Activated CD4-positive, alpha-beta T cell treated with anti-CD3 and anti-CD28 coated beads for 36 hours (primary cell): ENCODE measurements around the gene SMARCAL1. TPM values are rescaled to one million over a fixed set of nuclear protein-coding genes. Genes with fewer than 3 reads are reported as not detected.
"Not testable (repeated sequence)": the region's sequence is repeated elsewhere in the genome, so short reads cannot be mapped to it uniquely, and the experiment has no call there.

ENCODE experiments used
- ATAC-seq: fragments of 200-7000 bp; cut with Tn5 transposase; one replicate; pipeline ENCODE4 v1.10.0; 2021; ENCODE audit warnings: mild to moderate bottlenecking, moderate library complexity
- CTCF ChIA-PET: fragments of 350-600 bp; sonication (Branson Sonifier 250); formaldehyde crosslinking; loops from one replicate; lab custom pipeline; 2021; ENCODE audit warnings: antibody characterized with exemption; lab: Charles Lee
- POLR2A ChIA-PET: fragments of 350-600 bp; sonication (Branson Sonifier 250); formaldehyde crosslinking; loops from one replicate; lab custom pipeline; 2021; ENCODE audit warnings: antibody characterized with exemption, inconsistent platforms; lab: Charles Lee
- DNase-seq: peaks from one replicate; pipeline ENCODE4 v3.0.0-alpha.2; 2020
- H3K27ac Mint-ChIP-seq: one replicate; pipeline ENCODE4 v1.8.0; 2021; ENCODE audit warnings: mixed read lengths
- H3K27me3 Mint-ChIP-seq: one replicate; pipeline ENCODE4 v1.8.0; 2021; ENCODE audit warnings: mixed read lengths
- H3K36me3 Mint-ChIP-seq: one replicate; pipeline ENCODE4 v1.8.0; 2021; ENCODE audit warnings: low read depth, mixed read lengths
- H3K4me1 Mint-ChIP-seq: one replicate; pipeline ENCODE4 v1.8.0; 2021; ENCODE audit warnings: mixed read lengths
- H3K4me3 Mint-ChIP-seq: one replicate; pipeline ENCODE4 v1.8.0; 2021; ENCODE audit warnings: mild to moderate bottlenecking, moderate library complexity, mixed read lengths
- H3K9me3 Mint-ChIP-seq: one replicate; pipeline ENCODE4 v1.8.0; 2021; ENCODE audit warnings: low read depth, mixed read lengths
- intact Hi-C, 2 experiments: fragments of 100-400 bp; cut with DNase I in 1 of 2; cut with micrococcal nuclease in 1 of 2; formaldehyde crosslinking; loops; one replicate each; pipeline versions ENCODE4 v1.14.2 to v1.15.1; 2022 to 2024; cut with DNase I, micrococcal nuclease
- total RNA-seq, 2 experiments: library from RNA; stranded (reverse); gene quantifications; one replicate each; pipeline ENCODE4 v1.2.3, GENCODE V29; 2021

The SMARCAL1 gene
- total RNA-seq, 2 experiments from 2014 or later, result 25.9 to 27.7 TPM

DNA sequence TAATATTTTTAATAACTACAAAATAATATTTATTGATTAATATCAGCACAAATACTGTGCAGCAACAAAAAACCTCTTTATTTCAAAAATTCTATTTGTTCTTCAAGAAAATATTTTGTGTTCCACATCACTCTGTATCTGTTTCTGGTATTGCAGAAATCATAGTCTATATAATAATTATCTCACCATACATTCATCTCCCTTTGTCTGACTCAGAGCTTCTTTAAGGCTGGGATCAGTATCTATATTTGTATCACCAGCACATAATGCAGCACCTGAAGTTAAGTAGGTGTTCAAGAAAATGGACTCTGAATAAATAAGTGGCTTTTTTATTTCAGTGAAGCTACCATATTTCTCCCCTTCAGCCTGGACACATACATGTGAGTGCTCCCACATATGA, 38.4 kb upstream of the SMARCAL1 start:
- Mint-ChIP-seq H3K27ac (no peak overlapping the region), H3K27me3 (peaks cover 33% of the 10 kb centered on the region), H3K9me3 (no peaks in the 10 kb centered on the region), H3K36me3 (no peaks in the 10 kb centered on the region), H3K4me1 (peaks cover 21% of the 10 kb centered on the region), H3K4me3 (no peak overlapping the region)
- ATAC-seq, result no peak
- ChIA-PET CTCF (interaction anchor here (2.2 kb wide), 1 partner anchor 31 kb away, joined by 8 read pairs; no protein-coding TSS in a partner anchor), POLR2A (no interaction called here)
- DNase-seq, result no peak
- intact Hi-C loops, result no loop called here

GRCh38 chr2:216375286-216375685, 37.0 kb upstream of the SMARCAL1 start:
- no peak overlapping the region for H3K4me3 Mint-ChIP-seq
- no peaks in the 10 kb centered on the region for H3K36me3 Mint-ChIP-seq
- no peak overlapping the region for H3K27ac Mint-ChIP-seq
- peaks cover 21% of the 10 kb centered on the region for H3K4me1 Mint-ChIP-seq
- ChIA-PET CTCF (no interaction called here), POLR2A (no interaction called here)
- H3K9me3 Mint-ChIP-seq, result no peaks in the 10 kb centered on the region
- intact Hi-C loops, result no loop called here
- H3K27me3 Mint-ChIP-seq, result peaks cover 23% of the 10 kb centered on the region
- no peak for ATAC-seq
- DNase-seq, result no peak

DNA sequence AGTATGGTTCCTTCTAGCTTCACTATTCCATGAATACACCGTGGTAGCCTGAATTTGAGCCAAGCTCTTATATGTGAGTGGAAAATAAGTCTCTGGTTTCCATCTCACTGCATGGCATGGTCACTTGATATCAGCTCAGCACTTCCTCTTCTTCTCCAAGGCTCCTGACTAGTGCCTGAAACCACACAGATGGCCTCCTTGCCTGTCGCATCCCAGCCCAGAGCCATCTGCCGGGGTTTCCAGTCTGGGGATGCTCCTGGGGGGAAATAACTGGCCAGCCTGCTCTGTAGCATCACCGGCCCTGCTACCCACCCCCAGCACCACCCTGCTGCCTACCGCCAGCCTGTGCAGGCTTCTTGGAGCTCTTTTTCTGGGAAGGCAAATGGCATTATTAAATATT, 32.3 kb upstream of the SMARCAL1 start:
- ChIA-PET CTCF (no interaction called here), POLR2A (no interaction called here)
- DNase-seq (no peak), ATAC-seq (no peak)
- Mint-ChIP-seq H3K4me3 (no peak overlapping the region), H3K36me3 (no peaks in the 10 kb centered on the region), H3K4me1 (no peaks in the 10 kb centered on the region), H3K27me3 (no peaks in the 10 kb centered on the region), H3K27ac (no peak overlapping the region), H3K9me3 (no peaks in the 10 kb centered on the region)
- intact Hi-C loops, result no loop called here

- H3K36me3 Mint-ChIP-seq, intact Hi-C loops, DNase-seq, H3K27ac Mint-ChIP-seq, POLR2A ChIA-PET, ATAC-seq, CTCF ChIA-PET, H3K9me3 Mint-ChIP-seq, H3K4me3 Mint-ChIP-seq, H3K27me3 Mint-ChIP-seq: not testable (repeated sequence)
- peaks cover 16% of the 10 kb centered on the region for H3K4me1 Mint-ChIP-seq
Observed at GRCh38 chr2:216384409-216384808, 27.9 kb upstream of the SMARCAL1 start.

- H3K27me3 Mint-ChIP-seq, result no peaks in the 10 kb centered on the region
- ChIA-PET POLR2A (no interaction called here), CTCF (no interaction called here)
- DNase-seq, result no peak
- no peak overlapping the region for H3K27ac Mint-ChIP-seq
- peaks cover 5% of the 10 kb centered on the region for H3K9me3 Mint-ChIP-seq
- peaks cover 16% of the 10 kb centered on the region for H3K4me1 Mint-ChIP-seq
- no peaks in the 10 kb centered on the region for H3K36me3 Mint-ChIP-seq
- no peak overlapping the region for H3K4me3 Mint-ChIP-seq
- no peak for ATAC-seq
- intact Hi-C loops, result loop anchor here in 1 of 2 experiments (5.0 kb wide), 1 partner anchor 38 kb away; no protein-coding TSS in a partner anchor
Observed at GRCh38 chr2:216385478-216385877, 26.8 kb upstream of the SMARCAL1 start.

GRCh38 chr2:216387262-216387661, 25.0 kb upstream of the SMARCAL1 start:
- ChIA-PET CTCF (interaction anchor here (2.3 kb wide), 1 partner anchor 17 kb away, joined by 8 read pairs; no protein-coding TSS in a partner anchor), POLR2A (no interaction called here)
- no peak overlapping the region for H3K27ac Mint-ChIP-seq
- no peaks in the 10 kb centered on the region for H3K27me3 Mint-ChIP-seq
- peaks cover 16% of the 10 kb centered on the region for H3K4me1 Mint-ChIP-seq
- intact Hi-C loops, result loop anchor here in 1 of 2 experiments (5.0 kb wide), 1 partner anchor 40 kb away; no protein-coding TSS in a partner anchor
- DNase-seq (no peak), ATAC-seq (no peak)
- H3K9me3 Mint-ChIP-seq, result peaks cover 5% of the 10 kb centered on the region
- no peak overlapping the region for H3K4me3 Mint-ChIP-seq
- no peaks in the 10 kb centered on the region for H3K36me3 Mint-ChIP-seq

DNA sequence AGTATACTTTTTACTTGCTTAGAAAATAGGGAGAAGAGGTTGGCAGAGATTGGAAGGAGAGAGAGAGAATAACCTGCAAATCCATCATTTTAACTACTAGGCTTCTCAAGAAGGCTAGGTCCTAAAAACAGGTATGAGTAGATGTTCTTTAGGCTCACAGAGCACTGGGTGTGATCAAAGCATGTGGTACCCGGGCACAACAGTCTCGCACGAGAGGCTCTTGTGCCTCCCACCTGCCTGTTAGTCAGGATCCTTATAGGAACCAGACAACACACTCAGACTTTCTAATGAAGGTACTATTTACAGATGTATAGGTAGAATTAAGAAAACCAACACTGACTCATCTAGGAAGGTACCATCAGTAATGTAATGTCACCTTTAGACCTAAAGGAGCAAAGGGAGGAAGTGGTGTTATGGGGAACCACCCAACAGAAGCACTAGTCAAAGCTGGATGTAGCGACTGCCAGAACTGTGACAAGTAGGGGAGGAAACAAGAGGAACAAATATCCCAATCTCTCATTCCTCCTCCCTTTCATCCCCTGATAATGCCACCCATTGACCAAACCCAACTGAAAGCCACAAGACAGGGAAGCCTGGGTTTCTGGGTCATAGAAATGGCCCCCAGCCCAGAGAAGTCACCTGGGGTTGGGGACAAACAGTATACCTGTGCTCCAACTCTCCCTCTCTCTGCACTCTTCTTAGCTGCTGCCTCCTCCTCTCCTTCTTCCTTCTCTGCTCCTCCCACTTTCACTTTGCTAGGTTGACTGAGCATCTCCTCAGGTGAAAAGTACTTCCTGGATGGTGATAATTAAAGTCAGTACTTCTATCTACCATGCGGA, 24.0 kb upstream of the SMARCAL1 start:
- no peak overlapping the region for H3K4me3 Mint-ChIP-seq
- peaks cover 16% of the 10 kb centered on the region for H3K4me1 Mint-ChIP-seq
- peaks cover 5% of the 10 kb centered on the region for H3K9me3 Mint-ChIP-seq
- ChIA-PET CTCF (interaction anchor here (0.6 to 2.3 kb wide), 4 partner anchors 16 to 279 kb away, joined by 3 to 8 read pairs (median 6); partner anchors contain the start of gene XRCC5), POLR2A (no interaction called here)
- H3K36me3 Mint-ChIP-seq, result no peaks in the 10 kb centered on the region
- DNase-seq (peak; percentile 60), ATAC-seq (peak; percentile 97)
- H3K27me3 Mint-ChIP-seq, result no peaks in the 10 kb centered on the region
- H3K27ac Mint-ChIP-seq, result peak overlapping the region; percentile 65
- intact Hi-C loops, result loop anchor here (2.0 to 5.0 kb wide), 2 partner anchors 39 to 41 kb away; no protein-coding TSS in a partner anchor

DNA sequence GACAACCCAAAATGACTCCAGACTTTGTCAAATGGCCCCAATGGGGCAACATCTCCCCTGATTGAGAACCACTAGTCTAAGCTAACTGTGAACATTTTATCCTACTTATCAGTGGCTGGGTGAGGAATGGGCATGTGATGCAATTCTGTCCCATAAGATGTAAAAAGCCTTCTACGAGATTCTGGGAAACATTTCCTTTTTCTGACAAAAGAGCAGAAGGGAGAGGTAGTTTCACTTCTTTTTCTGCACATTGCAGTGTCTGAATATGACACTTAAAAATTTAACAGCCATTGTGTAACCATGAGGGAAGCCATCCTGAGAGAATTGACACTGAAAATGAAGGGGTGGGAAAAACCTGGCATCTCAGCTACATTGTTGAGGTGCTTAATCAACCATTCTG, 22.7 kb upstream of the SMARCAL1 start:
- Mint-ChIP-seq H3K36me3 (no peaks in the 10 kb centered on the region), H3K4me3 (no peak overlapping the region), H3K27ac (no peak overlapping the region), H3K4me1 (peaks cover 16% of the 10 kb centered on the region), H3K27me3 (no peaks in the 10 kb centered on the region), H3K9me3 (peaks cover 5% of the 10 kb centered on the region)
- ChIA-PET CTCF (no interaction called here), POLR2A (no interaction called here)
- intact Hi-C loops, result loop anchor here (2.0 to 5.0 kb wide), 2 partner anchors 41 to 42 kb away; no protein-coding TSS in a partner anchor
- no peak for DNase-seq
- no peak for ATAC-seq

DNA sequence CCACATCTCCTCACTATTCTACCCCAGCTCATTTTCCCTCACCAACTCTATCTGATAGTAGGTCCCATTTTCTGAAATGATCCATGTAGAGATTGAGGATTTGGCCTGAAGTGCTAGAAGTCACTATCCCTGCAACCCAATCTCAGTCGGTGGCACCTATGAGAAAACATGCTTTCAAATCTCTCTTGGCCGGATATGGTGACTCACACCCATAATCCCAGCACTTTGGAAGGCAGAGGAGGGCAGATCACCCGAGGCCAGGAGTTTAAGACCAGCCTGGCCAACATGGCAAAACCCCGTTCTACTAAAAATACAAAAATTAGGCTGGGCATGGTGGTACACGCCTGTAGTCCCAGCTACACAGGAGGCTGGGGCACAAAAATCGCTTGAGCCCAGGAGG, 20.9 kb upstream of the SMARCAL1 start:
- POLR2A ChIA-PET, result no interaction called here
- peaks cover 22% of the 10 kb centered on the region for H3K4me1 Mint-ChIP-seq
- DNase-seq, result no peak
- peaks cover 5% of the 10 kb centered on the region for H3K9me3 Mint-ChIP-seq
- no peak for ATAC-seq
- no peaks in the 10 kb centered on the region for H3K27me3 Mint-ChIP-seq
- H3K36me3 Mint-ChIP-seq, result no peaks in the 10 kb centered on the region
- no peak overlapping the region for H3K27ac Mint-ChIP-seq
- no peak overlapping the region for H3K4me3 Mint-ChIP-seq
- intact Hi-C loops, result no loop called here
- CTCF ChIA-PET, result no interaction called here

GRCh38 chr2:216392018-216392562, 20.2 kb upstream of the SMARCAL1 start:
- peaks cover 5% of the 10 kb centered on the region for H3K9me3 Mint-ChIP-seq
- intact Hi-C loops, result no loop called here
- POLR2A ChIA-PET, result no interaction called here
- H3K27me3 Mint-ChIP-seq, result no peaks in the 10 kb centered on the region
- no peak overlapping the region for H3K4me3 Mint-ChIP-seq
- DNase-seq (no peak), ATAC-seq (no peak)
- CTCF ChIA-PET, result interaction anchor here (1.2 kb wide), 1 partner anchor 42 kb away, joined by 3 read pairs; no protein-coding TSS in a partner anchor
- no peaks in the 10 kb centered on the region for H3K36me3 Mint-ChIP-seq
- no peak overlapping the region for H3K27ac Mint-ChIP-seq
- peaks cover 22% of the 10 kb centered on the region for H3K4me1 Mint-ChIP-seq

DNA sequence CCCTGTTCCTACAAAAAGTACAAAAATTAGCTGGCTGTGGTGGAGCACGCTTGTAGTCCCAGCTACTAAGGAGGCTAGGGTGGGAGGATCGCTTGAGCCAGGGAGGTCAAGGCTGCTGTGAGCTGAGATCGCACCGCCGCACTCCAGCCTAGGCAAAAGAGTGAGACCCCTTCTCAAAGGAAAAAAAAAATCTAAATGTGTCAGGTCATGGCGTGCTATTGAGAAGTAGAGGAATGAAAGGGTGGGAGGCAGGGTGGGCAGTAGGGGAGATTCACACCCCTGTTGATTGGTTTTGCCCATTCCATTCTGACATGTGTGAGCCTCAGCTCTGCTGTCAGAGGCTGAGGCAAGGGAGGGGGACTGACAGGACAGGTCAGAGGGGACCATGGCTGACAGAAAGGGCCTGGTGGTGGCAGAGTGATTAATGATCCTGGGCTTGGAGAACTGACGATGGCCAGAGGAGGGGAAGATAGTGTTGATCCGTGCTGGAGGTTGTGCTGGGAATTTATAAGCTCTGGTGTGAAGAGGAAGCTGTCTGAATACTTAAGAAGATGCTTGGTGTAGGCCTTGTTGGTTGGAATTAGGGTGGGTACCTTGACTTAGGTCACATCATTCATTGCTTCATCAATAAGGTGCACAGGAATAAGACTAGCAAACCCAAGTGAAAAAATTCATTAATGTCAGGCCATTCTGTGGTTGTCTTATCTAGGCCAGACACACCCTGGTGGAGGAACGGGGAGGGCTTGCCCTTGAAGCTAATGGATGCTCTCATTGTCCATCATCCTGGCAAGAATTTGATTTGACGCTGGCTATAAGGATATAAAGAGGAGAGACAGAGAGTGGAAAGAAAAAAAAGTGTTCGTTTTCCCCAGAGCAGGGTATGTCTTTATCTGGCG, 19.1 kb upstream of the SMARCAL1 start:
- DNase-seq (no peak), ATAC-seq (no peak)
- Mint-ChIP-seq H3K4me3 (no peak overlapping the region), H3K27ac (no peak overlapping the region), H3K27me3 (no peaks in the 10 kb centered on the region), H3K4me1 (peaks cover 15% of the 10 kb centered on the region), H3K9me3 (no peaks in the 10 kb centered on the region), H3K36me3 (no peaks in the 10 kb centered on the region)
- ChIA-PET CTCF (interaction anchor here (0.9 to 1.2 kb wide), 2 partner anchors 11 to 43 kb away, joined by 3 read pairs; no protein-coding TSS in a partner anchor), POLR2A (no interaction called here)
- intact Hi-C loops, result no loop called here
